Thymus (tissue), 11 donors: ENCODE measurements around the gene FNIP2. TPM values are rescaled to one million over a fixed set of nuclear protein-coding genes. Genes with fewer than 3 reads are reported as not detected.
A peak's percentile ranks its signal among the peaks of the same experiment; 100 is the strongest.
"Not testable (repeated sequence)": the region's sequence is repeated elsewhere in the genome, so short reads cannot be mapped to it uniquely, and the experiment has no call there.

Experiments
- DNase-seq, 9 donors: peaks; one replicate each; pipeline ENCODE4 v3.0.0-alpha.2; 2013; ENCODE audit warnings: low spot score in 9 of 9, low read depth in 6 of 9, missing footprints in 1 of 9
- H3K27ac ChIP-seq, 2 donors: one replicate each; pipeline ENCODE4 v1.5.1; 2013; ENCODE audit warnings: control low read depth in 1 of 2, low read depth in 1 of 2, low read length in 1 of 2, mild to moderate bottlenecking in 1 of 2, moderate library complexity in 1 of 2
- H3K27me3 ChIP-seq, 2 donors: one replicate each; pipeline ENCODE4 v1.5.1; 2013; ENCODE audit warnings: low read length in 1 of 2; ENCODE audit not compliant: control insufficient read depth in 2 of 2, insufficient read depth in 1 of 2
- H3K36me3 ChIP-seq, 2 donors: one replicate each; pipeline ENCODE4 v1.5.1; 2013; ENCODE audit warnings: low read length in 1 of 2, mild to moderate bottlenecking in 1 of 2, moderate library complexity in 1 of 2; ENCODE audit not compliant: control insufficient read depth in 2 of 2, insufficient read depth in 2 of 2
- H3K4me1 ChIP-seq, 2 donors: one replicate each; pipeline ENCODE4 v1.5.1; 2013; ENCODE audit warnings: low read length in 2 of 2; ENCODE audit not compliant: control insufficient read depth in 2 of 2, insufficient read depth in 2 of 2
- H3K4me3 ChIP-seq, 2 donors: one replicate each; pipeline ENCODE4 v1.5.1; 2013; ENCODE audit warnings: low read length in 2 of 2, control low read depth in 1 of 2, mild to moderate bottlenecking in 1 of 2
- H3K9me3 ChIP-seq, 2 donors: one replicate each; pipeline ENCODE4 v1.5.1; 2013; ENCODE audit warnings: low read length in 1 of 2, mild to moderate bottlenecking in 1 of 2; ENCODE audit not compliant: control insufficient read depth in 2 of 2, insufficient read depth in 1 of 2
- WGBS: extraction: QIAGEN DNeasy Blood & Tissue Kit; methylation state at CpG from one replicate; pipeline ENCODE4 v1.1.7; 2013; 5-methylcytosine and 5-hydroxymethylcytosine counted together
- polyA plus RNA-seq: library from polyadenylated mRNA; stranded (reverse); fragments of 200-250 nt; gene quantifications from one replicate; pipeline ENCODE4 v1.2.3, GENCODE V29; 2013
- total RNA-seq: library from RNA; stranded (reverse); fragments of 120-200 nt; gene quantifications from one replicate; pipeline ENCODE4 v1.2.4, GENCODE V29; 2013
- donor health status: healthy.

The FNIP2 gene
- total and polyA plus RNA-seq, 2 donors = 11.8 to 12.6 TPM

DNA sequence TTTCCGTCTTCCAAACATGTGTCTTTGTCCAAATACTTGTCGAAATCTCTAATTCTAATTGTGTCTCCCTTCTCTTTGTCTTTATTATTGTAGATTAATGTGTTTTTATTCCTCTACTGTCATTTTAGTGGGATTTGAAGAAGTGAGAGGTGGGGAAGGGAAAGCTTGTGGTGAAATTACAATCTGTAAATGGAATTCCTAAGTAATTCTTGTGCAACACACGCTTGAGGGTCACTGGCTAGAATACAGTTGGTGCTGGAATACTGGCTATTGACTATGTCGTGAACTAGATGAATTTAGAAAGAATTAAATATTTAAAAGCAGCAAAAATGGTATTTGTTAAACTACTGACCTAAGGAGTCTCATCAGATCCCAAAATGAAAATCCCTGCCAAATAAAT is 10.7 kb upstream of the FNIP2 start:
- Histone ChIP-seq H3K27me3 (no peaks in the 10 kb centered on the region), H3K4me1 (no peaks in the 10 kb centered on the region), H3K27ac (no peak overlapping the region), H3K9me3 (no peaks in the 10 kb centered on the region), H3K36me3 (no peaks in the 10 kb centered on the region), H3K4me3 (no peak overlapping the region)
- DNase-seq = no peak
- WGBS = 85% methylated on average over 4 of the region's 4 CpGs

DNA sequence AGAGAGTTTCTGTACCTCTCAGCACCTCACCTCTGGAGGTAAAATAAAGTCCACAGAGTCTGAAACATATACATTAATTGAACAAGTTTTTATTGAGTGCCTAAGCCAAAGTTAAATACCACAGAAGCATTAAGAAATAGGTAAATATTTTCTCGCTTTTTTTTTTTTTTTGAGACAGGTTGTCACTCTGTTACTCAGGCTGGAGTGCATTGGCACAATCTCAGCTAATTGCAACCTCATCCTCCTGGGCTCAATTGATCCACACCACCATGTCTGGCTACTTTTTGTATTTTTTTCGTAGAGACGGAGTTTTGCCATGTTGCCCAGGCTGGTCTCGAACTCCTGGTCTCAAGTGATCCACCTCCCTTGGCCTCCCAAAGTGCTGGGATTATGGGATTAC is 10.1 kb upstream of the FNIP2 start:
- Histone ChIP-seq H3K4me1 (no peaks in the 10 kb centered on the region), H3K9me3 (no peaks in the 10 kb centered on the region), H3K27me3 (no peaks in the 10 kb centered on the region), H3K36me3 (no peaks in the 10 kb centered on the region), H3K27ac (no peak overlapping the region), H3K4me3 (no peak overlapping the region)
- no peak for DNase-seq
- WGBS = 97% methylated on average over 4 of the region's 4 CpGs

DNA sequence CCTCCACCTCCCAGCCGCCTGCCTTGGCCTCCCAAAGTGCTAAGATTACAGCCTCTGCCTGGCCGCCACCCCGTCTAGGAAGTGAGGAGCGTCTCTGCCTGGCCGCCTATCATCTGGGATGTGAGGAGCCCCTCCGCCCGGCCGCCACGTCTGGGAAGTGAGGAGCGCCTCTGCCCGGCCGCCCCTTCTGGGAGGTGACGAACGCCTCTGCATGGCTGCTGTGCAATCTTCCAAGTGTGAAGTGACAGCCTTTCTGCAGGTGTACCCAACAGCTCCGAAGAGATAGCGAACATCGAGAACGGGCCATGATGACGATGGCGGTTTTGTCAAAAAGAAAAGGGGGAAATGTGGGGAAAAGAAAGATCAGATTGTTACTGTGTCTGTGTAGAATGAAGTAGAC is 9.3 kb upstream of the FNIP2 start:
- WGBS = 98% methylated on average over 19 of the region's 20 CpGs
- not testable (repeated sequence) for DNase-seq, H3K9me3 ChIP-seq, H3K4me1 ChIP-seq, H3K4me3 ChIP-seq, H3K27ac ChIP-seq, H3K27me3 ChIP-seq, H3K36me3 ChIP-seq

DNA sequence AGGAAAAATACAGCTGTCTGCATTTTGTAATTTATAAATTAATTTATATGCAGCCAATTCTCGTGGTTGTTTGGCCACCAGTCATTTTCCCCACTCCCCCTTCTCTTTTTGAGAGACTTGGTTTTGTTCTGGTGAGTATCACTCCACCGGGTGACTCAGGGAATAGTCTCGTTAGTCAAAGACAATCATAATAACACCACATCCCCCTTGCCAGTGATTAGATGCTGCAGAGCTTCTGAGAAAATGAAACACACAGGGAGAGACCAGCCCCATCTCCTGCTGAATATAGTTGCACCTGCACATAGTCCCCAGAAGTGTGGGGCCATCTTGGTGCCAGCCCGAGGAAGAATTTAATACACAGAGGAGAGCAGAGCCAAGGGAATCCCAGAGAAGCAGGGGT is 8.0 kb upstream of the FNIP2 start:
- no peaks in the 10 kb centered on the region for H3K36me3 ChIP-seq
- no peak overlapping the region for H3K4me3 ChIP-seq
- no peaks in the 10 kb centered on the region for H3K27me3 ChIP-seq
- WGBS = 92% methylated on average over 4 of the region's 4 CpGs
- no peak for DNase-seq
- no peak overlapping the region for H3K27ac ChIP-seq
- H3K4me1 ChIP-seq = no peaks in the 10 kb centered on the region
- H3K9me3 ChIP-seq = no peaks in the 10 kb centered on the region

DNA sequence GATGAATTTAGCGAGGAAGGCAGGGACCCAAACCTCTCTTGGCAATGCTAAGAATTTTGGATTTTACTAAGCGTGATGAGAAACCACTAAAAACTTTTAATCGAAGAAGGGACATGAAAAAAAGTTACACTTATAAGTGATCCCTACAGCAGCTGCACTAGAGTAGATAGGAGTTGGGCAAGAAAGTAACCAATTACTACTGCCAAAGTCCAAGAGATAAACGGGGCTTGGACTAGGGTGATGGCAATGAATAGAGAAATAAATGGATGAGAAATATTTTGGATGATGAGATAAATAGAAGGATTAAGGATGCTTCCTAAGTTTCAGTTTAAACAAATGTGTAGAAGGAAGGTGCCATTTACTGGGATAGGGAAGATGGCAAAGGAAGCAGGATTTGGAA is 6.3 kb upstream of the FNIP2 start:
- H3K27ac ChIP-seq = no peak overlapping the region
- no peak overlapping the region for H3K4me3 ChIP-seq
- H3K27me3 ChIP-seq = no peaks in the 10 kb centered on the region
- DNase-seq = no peak
- WGBS = 96% methylated on average over 4 of the region's 4 CpGs
- H3K9me3 ChIP-seq = no peaks in the 10 kb centered on the region
- no peaks in the 10 kb centered on the region for H3K4me1 ChIP-seq
- no peaks in the 10 kb centered on the region for H3K36me3 ChIP-seq

DNA sequence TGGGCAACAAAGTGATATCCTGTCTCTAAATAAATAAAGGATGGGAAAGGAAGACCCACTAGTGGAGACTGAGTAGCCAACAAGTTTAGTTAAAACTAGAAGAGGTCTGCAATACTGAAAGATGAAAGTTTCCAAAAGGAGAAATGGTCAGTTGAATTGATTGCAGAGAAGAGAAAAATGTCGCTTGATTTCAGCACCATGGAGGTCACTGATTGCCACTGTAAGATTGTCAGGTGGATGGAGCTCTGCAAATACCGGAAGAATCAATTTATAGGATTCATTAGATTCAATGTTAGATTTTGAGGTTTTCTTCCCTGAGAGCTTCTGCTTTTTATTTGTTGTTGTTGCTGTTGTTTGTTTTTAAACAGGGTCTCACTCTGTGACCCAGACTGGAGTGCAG is 5.4 kb upstream of the FNIP2 start:
- 49% methylated on average over 2 of the region's 2 CpGs for WGBS
- no peak for DNase-seq
- H3K4me1 ChIP-seq = peaks cover 0 to 2% of the 10 kb centered on the region in 2 donors
- no peaks in the 10 kb centered on the region for H3K27me3 ChIP-seq
- H3K36me3 ChIP-seq = no peaks in the 10 kb centered on the region
- H3K27ac ChIP-seq = no peak overlapping the region
- no peak overlapping the region for H3K4me3 ChIP-seq
- no peaks in the 10 kb centered on the region for H3K9me3 ChIP-seq

DNA sequence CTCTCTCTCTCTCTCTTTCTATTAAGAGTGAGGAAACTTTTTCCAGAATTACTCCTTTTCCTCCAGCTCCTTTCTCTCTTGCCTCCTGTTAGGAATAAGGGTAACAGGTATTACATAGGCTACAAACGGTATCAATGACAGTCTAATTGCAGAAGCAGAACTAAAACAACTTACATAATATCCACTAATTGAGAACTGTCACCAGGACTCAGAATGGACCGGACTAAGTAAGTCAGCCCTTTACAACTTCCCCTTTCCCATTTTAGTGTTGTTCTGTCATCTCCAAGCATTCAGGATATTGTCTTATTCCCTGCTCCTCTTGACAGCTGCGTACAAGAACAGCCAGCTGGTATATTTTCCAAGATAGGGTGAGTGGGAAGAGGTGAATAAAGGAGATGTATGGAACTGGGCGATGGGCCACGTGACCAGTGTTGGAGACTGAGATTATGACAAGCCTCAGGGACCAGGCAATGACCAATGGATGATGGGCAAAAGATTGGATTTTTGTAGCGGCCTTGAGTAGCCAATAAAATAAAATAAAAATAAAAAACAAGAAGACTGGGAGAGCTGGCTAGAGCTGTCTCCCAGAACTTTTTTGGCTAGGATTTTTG is 2.3 kb upstream of the FNIP2 start:
- no peak for DNase-seq
- H3K4me3 ChIP-seq = no peak overlapping the region
- H3K4me1 ChIP-seq = peaks cover 4 to 8% of the 10 kb centered on the region in 2 donors
- H3K9me3 ChIP-seq = no peaks in the 10 kb centered on the region
- H3K36me3 ChIP-seq = no peaks in the 10 kb centered on the region
- no peak overlapping the region for H3K27ac ChIP-seq
- peaks cover 0 to 4% of the 10 kb centered on the region in 2 donors for H3K27me3 ChIP-seq
- WGBS = 93% methylated on average over 6 of the region's 6 CpGs

DNA sequence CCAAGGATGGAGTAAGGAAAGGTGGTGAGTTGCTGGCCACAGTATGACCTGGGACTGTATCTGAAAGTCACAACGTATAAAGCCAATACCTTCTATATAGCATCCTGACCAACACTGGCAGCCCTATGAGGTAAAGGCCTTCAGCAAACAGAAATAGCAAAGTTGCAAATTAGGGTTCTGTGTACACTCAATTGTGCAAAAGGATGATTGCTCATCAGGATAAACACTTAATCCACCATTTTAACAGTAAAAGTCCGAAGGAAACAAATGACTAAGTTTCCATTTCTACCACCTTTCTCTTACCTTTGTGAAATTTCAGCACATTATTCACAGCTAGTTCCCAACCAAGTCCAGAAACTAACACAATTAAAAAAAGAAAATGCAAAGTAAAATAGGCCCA is 1.4 kb upstream of the FNIP2 start:
- 48% methylated on average over 2 of the region's 2 CpGs for WGBS
- H3K27ac ChIP-seq = no peak overlapping the region
- H3K27me3 ChIP-seq = peaks cover 0 to 4% of the 10 kb centered on the region in 2 donors

DNA sequence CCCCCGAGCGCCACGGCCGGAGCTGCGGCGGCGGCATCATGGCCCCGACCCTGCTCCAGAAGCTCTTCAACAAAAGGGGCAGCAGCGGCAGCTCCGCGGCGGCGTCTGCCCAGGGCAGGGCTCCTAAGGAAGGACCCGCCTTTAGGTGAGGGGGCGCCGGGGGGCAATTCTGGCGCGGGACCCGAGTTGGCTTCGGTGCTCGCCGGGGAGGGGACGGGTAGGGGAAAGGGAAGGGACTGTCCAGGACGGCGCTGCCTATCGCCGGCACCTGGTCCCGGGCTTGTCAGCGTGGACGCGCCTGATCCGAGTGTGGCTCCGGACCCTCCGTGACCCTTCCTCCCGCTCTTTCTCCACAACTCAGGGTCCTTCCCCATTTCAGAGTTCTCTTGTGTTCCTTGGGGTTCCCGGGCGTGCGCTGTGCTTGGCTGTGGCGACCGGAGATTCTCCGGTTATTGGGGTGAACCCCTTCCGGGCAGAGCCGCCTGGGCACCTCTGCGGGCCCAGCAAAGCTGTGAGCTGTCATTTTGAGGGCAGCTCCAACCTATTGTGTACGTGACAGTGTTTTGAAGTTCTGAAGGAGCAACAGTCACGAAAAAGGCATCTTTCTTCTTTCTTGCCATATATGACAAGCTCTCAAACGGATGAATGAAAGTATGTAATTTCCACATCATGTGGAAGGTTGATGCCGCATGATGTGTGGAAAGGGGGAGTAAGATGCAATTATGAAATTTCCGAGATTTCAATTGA is 522 bp downstream of the FNIP2 start:
- peak in 7 of 9 donors; percentile 8 to 64 (median 34) for DNase-seq
- Histone ChIP-seq H3K27ac (peak overlapping the region; percentile 67 to 77), H3K4me3 (peak overlapping the region; percentile 74 to 91), H3K9me3 (no peaks in the 10 kb centered on the region), H3K4me1 (peaks cover 4 to 8% of the 10 kb centered on the region in 2 donors), H3K36me3 (no peaks in the 10 kb centered on the region), H3K27me3 (peaks cover 0 to 4% of the 10 kb centered on the region in 2 donors)
- under 1% methylated on average over 49 of the region's 49 CpGs for WGBS

More for the DNA sequence above, 1.4 kb upstream of the FNIP2 start:
- peaks cover 4 to 8% of the 10 kb centered on the region in 2 donors for H3K4me1 ChIP-seq
- no peaks in the 10 kb centered on the region for H3K9me3 ChIP-seq
- DNase-seq = no peak
- no peak overlapping the region for H3K4me3 ChIP-seq
- H3K36me3 ChIP-seq = no peaks in the 10 kb centered on the region
